Gastrocnemius medialis (tissue), 4 donors: ENCODE data around the gene CACNA1C. TPM values are rescaled to one million over a fixed set of nuclear protein-coding genes. Genes with fewer than 3 reads are reported as not detected.

Experiments
- ATAC-seq, 2 donors: fragments of 150-250 bp; one replicate each; pipeline ENCODE4 v1.9.1; 2016
- DNase-seq, 2 donors: peaks; one replicate each; pipeline ENCODE4 v3.0.0-alpha.2; 2019
- H3K27ac ChIP-seq, 4 donors: fragments of 200-600 bp; sonication (generic); 1 replicate in 1 of 4; 2 replicates in 3 of 4; pipeline ENCODE4 v1.5.1; 2016 to 2018; ENCODE audit warnings: mild to moderate bottlenecking in 2 of 4, moderate library complexity in 1 of 4
- H3K27me3 ChIP-seq, 3 donors: fragments of 200-600 bp; sonication (generic) in 2 of 3; 1 replicate in 1 of 3; 2 replicates in 2 of 3; pipeline versions ENCODE4 v1.5.1 to v1.6.0; 2016 to 2019; ENCODE audit warnings: mild to moderate bottlenecking in 1 of 3, moderate library complexity in 1 of 3
- H3K36me3 ChIP-seq, 2 donors: fragments of 200-600 bp; sonication (generic) in 1 of 2; one replicate each; pipeline ENCODE4 v1.5.1; 2017 to 2018
- H3K4me1 ChIP-seq, 2 donors: fragments of 200-600 bp; sonication (generic) in 1 of 2; one replicate each; pipeline ENCODE4 v1.5.1; 2016 to 2017; ENCODE audit warnings: mild to moderate bottlenecking in 2 of 2
- H3K4me3 ChIP-seq, 4 donors: fragments of 200-600 bp; sonication (generic) in 3 of 4; 1 replicate in 1 of 4; 2 replicates in 3 of 4; pipeline ENCODE4 v1.5.1; 2016 to 2019; ENCODE audit warnings: mild to moderate bottlenecking in 2 of 4
- H3K9me3 ChIP-seq, 3 donors: fragments of 200-600 bp; sonication (generic) in 2 of 3; 1 replicate in 1 of 3; 2 replicates in 2 of 3; pipeline ENCODE4 v1.5.1; 2016 to 2019
- CTCF ChIP-seq, 5 experiments: fragments of 450-650 bp in 3 of 5; fragments of 200-600 bp in 2 of 5; sonication (generic) in 2 of 5; IDR thresholded peaks in 4 of 5; conservative IDR thresholded peaks in 1 of 5; 1 replicate in 4 of 5; 2 replicates in 1 of 5; pipeline ENCODE4 v1.5.1; 2016 to 2019; ENCODE audit warnings: antibody characterized with exemption in 5 of 5, mild to moderate bottlenecking in 3 of 5, moderate library complexity in 3 of 5
- POLR2A ChIP-seq, 2 donors: fragments of 450-650 bp; IDR thresholded peaks; one replicate each; pipeline ENCODE4 v1.6.1; 2017; ENCODE audit warnings: antibody characterized with exemption in 2 of 2, mild to moderate bottlenecking in 2 of 2, moderate library complexity in 2 of 2
- in situ Hi-C, 4 donors: fragments of 200-750 bp; cut with MboI; loops; one replicate each; pipeline versions ENCODE4 v1.15.0 to v1.8.0; 2017; ENCODE audit warnings: low sequenced_read_pairs in 4 of 4
- intact Hi-C: fragments of 100-400 bp; cut with DNase I; formaldehyde crosslinking; loops from one replicate; pipeline ENCODE4 v1.15.1; 2023; ENCODE audit warnings: low total_unique reads
- total RNA-seq, 4 donors: library from RNA; depleted of rRNA; stranded (reverse); fragments of >200 nt; gene quantifications; one replicate each; pipeline versions ENCODE4 v1.1.0 to v1.2.3, GENCODE V29; 2016

CACNA1C gene
- total RNA-seq, 4 donors from 2014 or later: 0.80 to 1.8 (median 0.91) TPM

- intact Hi-C loops: no loop called here
Observed at GRCh38 chr12:2221030-2221621, 168.3 kb downstream of the CACNA1C start.

GRCh38 chr12:2222691-2223090, 169.9 kb downstream of the CACNA1C start:
- H3K9me3 ChIP-seq: no peaks in the 10 kb centered on the region
- no peaks in the 10 kb centered on the region for H3K27me3 ChIP-seq
- no peak overlapping the region for H3K27ac ChIP-seq
- TF ChIP-seq POLR2A (IDR thresholded peaks at IDR 0.05) (no peak), CTCF (IDR thresholded peaks at IDR 0.05 in 4 of 5, conservative IDR thresholded peaks at IDR 0.05 in 1 of 5) (no peak)
- no peaks in the 10 kb centered on the region for H3K4me1 ChIP-seq
- in situ Hi-C loops (no loop called here), intact Hi-C loops (no loop called here)
- H3K36me3 ChIP-seq: no peaks in the 10 kb centered on the region
- ATAC-seq (no peak), DNase-seq (no peak)
- H3K4me3 ChIP-seq: no peak overlapping the region

More at GRCh38 chr12:2221030-2221621, 168.3 kb downstream of the CACNA1C start:
- no peak for DNase-seq
- no peaks in the 10 kb centered on the region for H3K36me3 ChIP-seq
- no peak for TF ChIP-seq CTCF (IDR thresholded peaks at IDR 0.05 in 4 of 5, conservative IDR thresholded peaks at IDR 0.05 in 1 of 5)
- no peak for TF ChIP-seq POLR2A (IDR thresholded peaks at IDR 0.05)
- in situ Hi-C loops: no loop called here
- no peak for ATAC-seq
- H3K27ac ChIP-seq: no peak overlapping the region
- H3K9me3 ChIP-seq: no peaks in the 10 kb centered on the region
- H3K27me3 ChIP-seq: no peaks in the 10 kb centered on the region
- H3K4me1 ChIP-seq: no peaks in the 10 kb centered on the region
- H3K4me3 ChIP-seq: no peak overlapping the region

GRCh38 chr12:2224961-2225360, 172.2 kb downstream of the CACNA1C start:
- no peak for TF ChIP-seq CTCF (IDR thresholded peaks at IDR 0.05 in 4 of 5, conservative IDR thresholded peaks at IDR 0.05 in 1 of 5)
- no peak for TF ChIP-seq POLR2A (IDR thresholded peaks at IDR 0.05)
- no peak for ATAC-seq
- in situ Hi-C loops (no loop called here), intact Hi-C loops (no loop called here)
- H3K27me3 ChIP-seq: no peaks in the 10 kb centered on the region
- no peaks in the 10 kb centered on the region for H3K9me3 ChIP-seq
- no peak overlapping the region for H3K4me3 ChIP-seq
- no peaks in the 10 kb centered on the region for H3K4me1 ChIP-seq
- H3K27ac ChIP-seq: no peak overlapping the region
- no peak for DNase-seq
- H3K36me3 ChIP-seq: no peaks in the 10 kb centered on the region

GRCh38 chr12:2225696-2226095, 172.9 kb downstream of the CACNA1C start:
- no peaks in the 10 kb centered on the region for H3K27me3 ChIP-seq
- intact Hi-C loops (no loop called here), in situ Hi-C loops (no loop called here)
- H3K4me1 ChIP-seq: no peaks in the 10 kb centered on the region
- H3K27ac ChIP-seq: no peak overlapping the region
- ATAC-seq (no peak), DNase-seq (no peak)
- TF ChIP-seq POLR2A (IDR thresholded peaks at IDR 0.05) (no peak), CTCF (IDR thresholded peaks at IDR 0.05 in 4 of 5, conservative IDR thresholded peaks at IDR 0.05 in 1 of 5) (no peak)
- H3K36me3 ChIP-seq: no peaks in the 10 kb centered on the region
- H3K4me3 ChIP-seq: no peak overlapping the region
- H3K9me3 ChIP-seq: no peaks in the 10 kb centered on the region

- H3K4me1 ChIP-seq: no peaks in the 10 kb centered on the region
- H3K27ac ChIP-seq: no peak overlapping the region
- no peak for TF ChIP-seq CTCF (IDR thresholded peaks at IDR 0.05 in 4 of 5, conservative IDR thresholded peaks at IDR 0.05 in 1 of 5)
- TF ChIP-seq POLR2A (IDR thresholded peaks at IDR 0.05): no peak
- in situ Hi-C loops: no loop called here
- no peaks in the 10 kb centered on the region for H3K9me3 ChIP-seq
- ATAC-seq (no peak), DNase-seq (no peak)
- H3K36me3 ChIP-seq: no peaks in the 10 kb centered on the region
- peaks cover 0 to 3% (median 0%) of the 10 kb centered on the region in 3 donors for H3K27me3 ChIP-seq
- intact Hi-C loops: no loop called here
- H3K4me3 ChIP-seq: no peak overlapping the region
Observed at GRCh38 chr12:2226641-2227040, 173.9 kb downstream of the CACNA1C start.
